DOHH2 (cell line): Measurements from ENCODE around the gene COL23A1.

Source experiments
- CTCF ChIP-seq: fragments of 200-600 bp; sonication (generic); IDR thresholded peaks from one replicate; pipeline ENCODE4 v1.5.1; 2014; ENCODE audit warnings: antibody characterized with exemption, mild to moderate bottlenecking, low read depth, low read length; ENCODE audit not compliant: poor library complexity, severe bottlenecking
- EZH2phosphoT487 ChIP-seq: fragments of 200-600 bp; sonication (generic); IDR thresholded peaks from 2 replicates; pipeline ENCODE4 v1.6.1; 2017; ENCODE audit warnings: borderline replicate concordance, mild to moderate bottlenecking, antibody characterized with exemption, low read length, moderate library complexity, mixed read lengths

GRCh38 chr5:178284093-178284675 lies 306.0 kb downstream of the COL23A1 start:
- TF ChIP-seq CTCF: peak; percentile 81
- TF ChIP-seq EZH2phosphoT487: no peak
